ENCODE results near the gene LRBA.
"Not testable (repeated sequence)": the region's sequence is repeated elsewhere in the genome, so short reads cannot be mapped to it uniquely, and the experiment has no call there.

LRBA gene

DNA sequence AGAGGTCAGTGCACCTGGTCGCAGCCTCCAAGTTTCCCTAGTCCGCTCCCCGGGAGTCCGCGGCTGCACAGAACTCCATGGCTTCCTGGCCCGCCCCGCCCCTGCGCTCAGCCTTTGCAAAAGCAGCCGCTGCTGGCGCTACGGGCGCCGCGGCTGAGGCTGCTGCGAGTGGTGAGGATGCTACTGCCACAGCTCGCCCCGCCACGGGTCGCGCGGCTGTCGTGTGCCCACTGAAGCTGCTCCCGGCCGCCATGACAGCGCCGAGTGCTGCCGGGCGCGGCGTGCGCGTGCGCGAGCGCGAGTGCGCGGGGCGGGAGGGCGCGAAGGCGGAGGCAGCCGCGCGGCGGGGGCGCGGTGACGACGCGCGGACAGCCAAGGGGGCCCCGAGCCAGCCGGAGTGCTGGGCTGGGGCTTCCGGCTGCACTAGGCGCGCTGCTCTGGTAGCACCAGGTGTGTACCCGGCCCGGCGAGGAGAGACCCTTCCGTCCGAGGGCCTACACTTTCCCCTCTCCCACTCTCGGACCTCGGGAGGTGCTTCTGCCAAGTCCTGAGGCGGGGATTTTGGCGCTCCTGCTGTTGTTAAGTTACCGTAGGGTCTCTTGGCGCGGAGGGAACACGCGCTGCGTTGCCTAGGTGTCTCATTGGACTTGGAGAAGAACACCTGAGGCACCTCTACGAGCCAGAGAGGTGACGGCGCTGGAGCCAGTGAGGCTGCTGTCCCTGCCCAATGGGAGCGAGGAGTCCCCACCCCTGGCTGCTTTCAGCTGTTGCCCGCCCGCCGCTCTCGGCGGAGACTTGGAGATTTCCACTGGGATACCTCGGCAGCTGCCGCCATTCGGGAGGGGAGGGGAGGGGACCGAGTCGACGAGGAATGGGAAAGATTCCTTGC, 619 bp upstream of the LRBA start:
- peak; percentile 46 to 57 for DNase-seq (ENCODE audit: low read depth in 2 of 2, low spot score in 1 of 2)

DNA sequence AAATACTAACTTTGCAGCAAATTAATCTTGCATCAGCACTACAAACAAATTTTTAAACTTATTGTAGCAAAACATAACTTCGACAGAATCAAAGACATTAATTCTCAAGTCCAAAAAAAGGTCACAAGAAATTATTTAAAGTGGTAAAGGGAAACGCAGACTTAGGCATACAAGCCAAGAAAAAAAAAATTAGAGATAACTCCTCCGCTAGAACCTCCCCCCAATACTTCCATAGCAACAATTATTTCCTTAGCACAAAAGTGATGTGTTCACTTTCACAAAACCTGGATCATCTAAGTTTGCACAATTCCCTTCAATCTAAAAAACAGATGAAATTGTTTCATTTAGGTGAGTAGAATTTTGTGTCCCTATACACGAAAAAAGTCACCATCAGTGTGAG, 1.1 kb downstream of the LRBA start:
- DNase-seq (ENCODE audit: low read depth in 2 of 2, low spot score in 1 of 2), result no peak

DNA sequence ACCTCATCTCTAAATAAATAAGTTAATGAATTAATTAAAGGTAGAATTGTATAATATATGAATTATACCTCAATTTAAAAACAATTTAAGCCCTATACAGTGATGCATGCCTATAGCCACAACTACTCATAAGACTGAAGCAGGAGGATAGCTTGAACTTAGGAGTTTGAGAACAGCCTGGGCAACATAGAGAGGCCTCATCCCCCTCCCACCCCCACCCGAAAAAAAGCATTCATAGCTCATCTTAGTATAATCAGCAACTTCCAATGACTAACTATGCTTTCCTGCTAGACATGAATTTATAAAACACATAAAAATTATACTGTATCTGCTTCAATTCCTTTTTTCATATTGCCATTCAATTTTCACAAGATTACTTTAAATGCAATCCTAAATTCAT, 1.6 kb downstream of the LRBA start:
- no peak for DNase-seq (ENCODE audit: low read depth in 2 of 2, low spot score in 1 of 2)

DNA sequence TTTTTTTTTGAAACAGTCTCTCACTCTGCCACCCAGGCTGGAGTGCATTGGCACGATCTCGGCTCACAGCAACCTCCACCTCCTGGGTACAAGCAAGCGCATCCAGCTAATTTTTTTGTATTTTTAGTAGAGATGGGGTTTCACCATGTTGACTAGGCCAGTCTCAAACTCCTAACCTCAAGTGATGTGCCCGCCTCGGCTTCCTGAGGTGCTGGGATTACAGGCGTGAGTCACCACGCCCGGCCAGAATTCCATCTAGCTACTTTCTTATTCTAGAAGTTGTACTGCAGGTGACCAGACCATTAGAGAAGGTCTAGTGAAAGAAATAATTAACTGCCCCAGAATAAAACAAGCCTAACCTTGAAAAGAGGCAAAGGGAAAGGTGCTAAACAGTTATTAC, 2.3 kb downstream of the LRBA start:
- DNase-seq (ENCODE audit: low read depth in 2 of 2, low spot score in 1 of 2), result no peak

DNA sequence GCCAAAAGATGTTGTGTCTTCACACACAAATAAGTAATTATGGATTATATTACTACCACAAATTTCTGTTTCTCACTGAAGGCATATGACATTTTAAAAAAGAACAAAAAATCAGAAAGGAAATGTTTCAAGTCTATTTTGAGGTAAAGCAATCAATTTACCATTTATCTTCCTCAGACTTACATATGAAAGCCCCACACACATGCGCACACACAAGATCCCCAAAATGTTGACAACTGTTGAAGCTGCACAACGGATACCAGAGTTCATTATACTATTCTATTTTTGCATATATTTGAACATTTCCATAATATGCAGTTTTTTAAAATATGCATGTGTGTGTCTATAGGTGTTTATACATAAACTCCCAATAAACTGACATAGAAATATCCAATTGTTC, 2.7 kb downstream of the LRBA start:
- no peak for DNase-seq (ENCODE audit: low read depth in 2 of 2, low spot score in 1 of 2)

DNA sequence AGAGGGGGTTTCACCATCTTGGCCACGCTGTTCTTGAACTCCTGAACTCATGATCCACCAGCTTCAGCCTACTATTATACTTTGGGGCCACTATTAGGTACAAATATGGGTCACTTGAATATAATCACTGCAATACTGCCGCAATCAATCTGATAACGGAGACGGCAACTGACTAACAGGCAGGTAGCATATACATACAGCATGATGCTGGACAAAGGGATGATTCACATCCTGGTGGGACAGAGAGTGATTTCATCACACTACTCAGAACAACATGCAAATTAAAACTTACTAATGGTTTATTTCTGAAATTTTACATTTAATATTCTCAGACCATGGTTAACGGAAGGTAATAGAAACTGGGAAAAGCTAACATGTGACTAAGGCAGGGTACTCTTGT, 10.9 kb downstream of the LRBA start:
- no peak for DNase-seq (ENCODE audit: low read depth in 2 of 2, low spot score in 1 of 2)

DNA sequence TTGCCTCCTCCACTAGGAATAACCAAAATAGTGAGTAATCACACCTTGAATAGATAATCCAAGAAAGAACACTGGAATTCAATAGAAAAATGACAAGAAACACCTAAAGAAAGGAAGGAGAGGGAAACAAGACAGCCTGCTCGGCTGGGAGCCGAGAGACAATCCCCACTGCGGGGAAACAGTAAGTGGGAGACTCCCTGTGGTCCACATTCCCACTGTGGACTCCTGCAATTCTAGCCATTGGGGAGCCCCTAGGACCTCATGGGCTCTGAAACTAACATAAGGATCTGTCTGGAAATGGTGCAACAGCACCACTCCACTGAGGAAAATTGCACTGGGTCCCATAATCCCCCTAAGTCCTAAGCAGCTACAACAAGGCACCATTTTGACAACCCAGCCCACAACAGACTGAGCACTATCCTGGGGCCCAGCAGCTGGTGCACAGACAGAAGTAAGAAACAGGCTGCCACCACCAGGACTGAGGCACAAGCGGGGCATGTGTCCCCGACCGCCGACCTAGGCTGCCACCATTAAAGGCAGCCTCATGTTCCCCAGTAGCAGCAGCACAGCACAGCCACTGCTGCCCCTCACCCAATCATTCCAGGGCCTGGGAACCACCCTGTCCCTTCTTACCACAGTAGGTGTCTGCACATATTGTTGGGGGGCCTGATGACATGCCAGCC, 14.2 kb downstream of the LRBA start:
- no peak for DNase-seq (ENCODE audit: low read depth in 2 of 2, low spot score in 1 of 2)

DNA sequence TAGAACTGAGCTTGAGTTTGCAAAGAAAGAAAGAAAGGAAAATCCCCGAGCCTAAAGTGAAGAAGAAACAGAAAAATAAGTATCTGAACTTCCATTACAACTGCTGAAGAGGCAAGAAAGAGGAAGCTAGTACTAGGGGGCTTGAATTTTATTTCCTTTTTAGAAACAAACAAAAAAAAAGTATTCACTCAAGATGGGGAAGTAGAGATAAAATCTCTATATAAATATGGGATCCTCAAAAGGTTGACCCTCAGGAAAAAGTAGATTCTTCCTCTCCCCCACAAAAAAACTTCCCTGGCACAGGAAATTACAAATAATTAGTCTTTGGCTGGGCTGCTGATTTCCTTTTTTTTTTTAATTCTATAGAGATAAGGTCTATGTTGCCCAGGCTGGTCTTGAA, 16.0 kb downstream of the LRBA start:
- DNase-seq (ENCODE audit: low read depth in 2 of 2, low spot score in 1 of 2), result no peak

DNA sequence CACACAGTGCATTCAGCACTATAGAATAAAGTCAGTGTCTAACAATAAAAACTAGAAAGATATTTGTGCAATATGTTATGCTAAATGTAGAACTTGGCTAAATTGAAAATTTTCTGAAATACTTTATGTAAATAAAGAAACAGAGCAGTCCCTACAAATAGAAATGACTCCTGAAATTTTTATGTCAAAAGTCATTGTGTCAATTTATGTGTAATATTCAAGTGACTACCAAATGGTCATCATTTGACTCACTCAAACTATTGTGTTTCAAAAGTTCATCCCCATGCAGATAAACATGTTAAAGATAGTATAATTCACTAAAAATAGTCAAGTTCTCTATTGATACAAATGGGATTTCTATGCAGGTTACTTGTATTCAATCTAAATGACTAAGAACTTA, 17.9 kb downstream of the LRBA start:
- no peak for DNase-seq (ENCODE audit: low read depth in 2 of 2, low spot score in 1 of 2)

DNA sequence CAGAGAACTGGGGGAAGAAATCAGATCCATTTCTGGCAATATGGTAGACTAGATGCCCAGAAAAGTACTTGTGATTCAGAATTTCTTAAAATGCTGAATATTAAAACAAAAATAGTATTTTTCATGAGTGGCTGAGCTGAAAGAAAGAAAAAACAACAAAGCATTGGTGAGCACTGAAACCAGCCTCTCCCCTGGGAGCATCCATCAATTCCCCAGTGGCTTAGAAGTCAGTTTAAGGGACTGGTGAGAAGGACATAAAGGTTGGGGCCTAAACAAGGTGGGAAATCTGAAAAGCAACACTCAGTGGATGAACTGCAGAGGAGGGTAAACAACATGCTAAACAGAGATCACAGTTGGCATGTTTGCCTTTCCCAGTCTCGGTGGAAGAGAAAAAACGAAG, 20.4 kb downstream of the LRBA start:
- DNase-seq (ENCODE audit: low read depth in 2 of 2, low spot score in 1 of 2), result no peak

DNA sequence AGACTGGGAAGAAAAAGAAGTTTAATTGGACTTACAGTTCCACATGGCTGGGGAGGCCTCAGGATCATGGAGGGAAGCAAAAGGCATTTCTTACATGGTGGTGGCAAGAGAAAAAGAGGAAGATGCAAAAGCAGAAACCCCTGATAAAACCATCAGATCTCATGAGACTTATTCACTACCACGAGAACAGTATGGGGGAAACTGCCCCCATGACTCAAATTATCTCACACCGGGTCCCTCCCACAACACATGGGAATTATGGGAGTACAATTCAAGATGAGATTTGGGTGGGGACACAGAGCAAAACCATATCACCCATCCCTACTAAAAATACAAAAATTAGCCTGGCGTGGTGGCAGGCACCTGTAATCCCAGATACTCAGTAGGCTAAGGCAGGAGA, 21.5 kb downstream of the LRBA start:
- not testable (repeated sequence) for DNase-seq (ENCODE audit: low read depth in 2 of 2, low spot score in 1 of 2)

DNA sequence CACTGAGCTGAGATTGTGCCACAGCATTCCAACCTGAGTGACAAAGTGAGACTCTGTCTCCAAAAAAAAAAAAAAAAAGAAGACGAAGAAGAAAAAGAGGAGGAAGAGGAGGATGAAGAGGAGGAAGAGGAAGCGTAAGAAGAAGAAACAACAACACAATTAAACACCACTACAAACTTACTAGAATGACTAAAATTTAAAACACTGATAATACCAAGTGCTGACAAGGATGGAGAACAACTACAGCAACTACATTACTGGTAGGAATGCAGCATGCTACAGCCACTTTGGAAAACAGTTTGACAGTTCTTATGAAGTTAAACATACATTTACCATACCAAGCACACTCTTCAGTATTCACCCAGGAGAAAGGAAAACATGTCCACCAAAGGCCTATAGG, 24.1 kb downstream of the LRBA start:
- DNase-seq (ENCODE audit: low read depth in 2 of 2, low spot score in 1 of 2), result no peak

DNA sequence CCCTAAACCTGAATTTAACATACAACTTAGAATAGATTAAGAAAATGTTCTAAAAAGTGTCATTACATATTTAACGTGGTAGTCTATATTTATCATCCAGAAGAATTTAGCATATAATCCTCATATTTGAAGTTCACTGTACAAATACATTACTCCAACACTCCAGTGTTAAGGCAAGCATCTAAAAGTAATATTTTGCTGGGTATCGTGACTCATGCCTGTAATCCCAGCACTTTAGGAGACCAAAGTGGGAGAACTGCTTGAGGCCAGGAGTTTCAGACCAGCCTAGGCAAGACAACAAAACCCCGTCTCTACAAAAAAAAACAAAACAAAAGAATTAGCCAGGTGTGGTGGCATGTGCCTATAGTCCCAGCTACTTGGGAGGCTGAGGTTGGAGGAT, 24.8 kb downstream of the LRBA start:
- no peak for DNase-seq (ENCODE audit: low read depth in 2 of 2, low spot score in 1 of 2)

DNA sequence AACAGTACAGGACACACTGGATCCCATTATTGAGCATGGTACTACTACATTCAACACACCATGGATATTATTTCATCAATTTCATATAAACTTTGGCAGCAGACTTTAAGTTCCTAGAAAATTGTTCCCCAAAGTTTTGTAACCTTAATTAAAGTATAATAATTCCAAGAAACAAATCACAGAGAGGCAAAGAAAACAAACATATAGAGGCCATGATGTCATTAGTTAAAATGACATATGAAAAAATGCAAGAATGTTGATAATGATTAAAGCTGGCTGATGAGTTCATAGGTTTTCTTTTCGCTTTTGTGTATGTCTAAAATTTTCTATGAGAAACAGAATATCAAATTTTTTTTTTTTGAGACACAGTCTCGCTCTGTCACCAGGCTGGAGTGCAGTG, 26.8 kb downstream of the LRBA start:
- no peak for DNase-seq (ENCODE audit: low read depth in 2 of 2, low spot score in 1 of 2)

DNA sequence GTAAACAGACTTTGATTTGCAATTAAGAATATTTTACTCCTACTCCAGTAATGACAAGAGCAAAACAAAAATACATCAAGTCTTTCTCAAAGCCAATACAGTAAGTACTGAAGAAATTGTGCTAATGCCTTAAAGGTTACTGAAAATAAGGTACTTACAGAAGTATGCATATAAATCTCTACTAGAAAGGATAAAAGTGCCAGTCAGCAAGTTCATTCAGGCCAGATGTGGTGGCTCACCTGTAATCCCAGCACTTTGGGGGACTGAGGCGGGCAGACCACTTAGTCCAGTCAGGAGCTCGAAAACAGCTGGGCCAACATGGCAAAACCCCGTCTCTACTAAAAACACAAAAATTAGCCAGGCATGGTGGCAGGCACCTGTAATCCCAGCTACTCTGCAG, 27.9 kb downstream of the LRBA start:
- no peak for DNase-seq (ENCODE audit: low read depth in 2 of 2, low spot score in 1 of 2)

DNA sequence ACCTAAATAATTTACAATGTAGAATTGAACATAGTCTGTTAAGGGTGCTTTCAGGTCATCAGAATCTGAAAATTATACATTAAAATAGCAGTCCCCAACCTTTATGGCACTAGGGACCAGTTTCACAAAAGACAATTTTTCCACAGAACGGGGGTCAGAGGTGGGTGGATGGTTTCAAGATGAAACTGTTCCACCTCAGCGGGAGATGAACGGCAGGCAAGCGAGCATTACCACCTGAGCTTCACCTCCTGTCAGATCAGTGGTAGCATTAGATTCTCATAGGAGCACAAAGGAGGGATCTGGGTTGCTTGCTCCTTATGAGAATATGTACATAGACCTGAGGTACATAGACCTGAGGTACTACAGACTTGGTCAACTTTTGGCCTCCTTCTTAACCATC, 29.0 kb downstream of the LRBA start:
- no peak for DNase-seq (ENCODE audit: low read depth in 2 of 2, low spot score in 1 of 2)

DNA sequence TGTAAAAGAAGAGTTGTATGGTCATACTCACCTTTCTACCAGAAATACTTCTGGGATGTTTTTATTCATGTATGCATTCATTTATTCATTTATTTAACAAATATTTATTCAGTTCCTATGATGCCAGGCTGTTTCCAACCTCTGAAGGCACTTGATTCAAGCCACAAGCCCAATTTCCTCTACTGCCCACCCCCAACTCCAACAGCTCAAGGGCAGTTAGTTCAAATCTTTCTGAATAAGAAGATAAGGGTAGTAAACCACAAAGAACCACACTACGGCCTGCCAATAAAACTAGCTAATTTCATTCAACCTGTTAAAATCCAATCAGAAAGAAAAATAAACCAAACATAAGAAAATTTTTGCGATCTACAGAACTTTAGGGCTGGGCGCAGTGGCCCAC, 31.2 kb downstream of the LRBA start:
- no peak for DNase-seq (ENCODE audit: low read depth in 2 of 2, low spot score in 1 of 2)

DNA sequence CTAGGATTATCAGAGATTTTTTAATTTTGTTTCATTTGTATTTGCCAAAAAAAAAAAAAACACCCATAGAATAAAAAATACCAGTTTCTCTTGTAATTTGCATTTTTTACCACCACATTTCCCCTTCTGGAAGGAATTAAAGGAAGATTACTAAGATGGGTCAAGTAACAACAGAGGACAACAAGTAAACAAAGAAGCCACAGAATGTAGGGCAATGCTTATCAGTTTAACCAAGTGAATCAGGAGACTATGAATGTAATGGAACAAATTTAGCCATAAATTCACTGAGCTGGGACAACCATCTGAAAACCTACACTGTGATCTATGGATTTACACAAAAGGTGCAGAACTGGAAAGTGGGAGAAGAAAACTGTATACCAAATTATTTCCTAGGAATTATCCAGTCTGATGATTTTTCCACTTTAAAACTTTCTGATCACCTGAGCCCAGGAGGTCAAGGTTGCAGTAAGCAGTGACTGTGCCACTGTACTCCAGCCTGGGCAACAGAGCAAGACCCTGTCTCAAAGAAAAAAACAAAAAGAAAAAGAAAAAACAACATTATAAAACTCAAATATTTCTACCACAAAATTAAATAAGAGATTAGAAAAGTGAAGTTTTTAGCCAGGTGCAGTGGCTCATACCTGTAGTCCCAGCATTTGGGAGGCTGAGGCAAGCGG, 32.4 kb downstream of the LRBA start:
- no peak for DNase-seq (ENCODE audit: low read depth in 2 of 2, low spot score in 1 of 2)

DNA sequence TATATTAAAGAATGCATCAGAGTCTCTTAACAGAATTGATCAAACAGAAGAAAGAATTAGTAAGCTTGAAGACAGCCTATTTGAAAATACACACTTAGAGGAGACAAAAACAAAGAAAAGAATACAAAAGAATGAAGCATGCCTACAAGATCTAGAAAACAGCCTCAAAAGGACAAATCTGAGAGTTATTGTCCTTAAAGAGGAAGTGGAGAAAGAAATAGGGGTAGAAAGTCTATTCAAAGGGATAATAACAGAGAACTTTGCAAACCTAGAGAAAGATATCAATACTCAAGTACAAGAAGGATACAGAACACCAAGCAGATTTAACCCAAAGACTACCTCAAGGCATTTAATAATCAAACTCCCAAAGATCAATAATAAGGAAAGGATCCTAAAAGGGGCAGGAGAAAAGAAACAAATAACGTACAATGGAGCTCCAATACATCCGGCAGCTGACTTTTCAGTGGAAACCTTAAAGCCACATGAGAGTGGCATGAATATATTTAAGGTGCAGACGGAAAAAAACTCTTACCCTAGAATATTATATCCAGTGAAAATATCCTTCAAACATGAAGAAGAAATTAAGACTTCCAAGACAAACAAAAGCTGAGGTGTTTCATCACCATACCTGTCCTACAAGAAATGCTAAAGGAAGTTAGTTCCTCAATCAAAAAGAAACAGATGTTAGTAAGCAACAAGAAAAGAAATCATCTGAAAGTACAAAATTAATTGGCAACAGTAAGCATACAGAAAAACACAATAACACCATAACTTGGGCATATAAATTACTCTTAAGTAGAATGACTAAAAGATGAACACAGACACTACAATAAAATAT, 36.1 kb downstream of the LRBA start:
- no peak for DNase-seq (ENCODE audit: low read depth in 2 of 2, low spot score in 1 of 2)

DNA sequence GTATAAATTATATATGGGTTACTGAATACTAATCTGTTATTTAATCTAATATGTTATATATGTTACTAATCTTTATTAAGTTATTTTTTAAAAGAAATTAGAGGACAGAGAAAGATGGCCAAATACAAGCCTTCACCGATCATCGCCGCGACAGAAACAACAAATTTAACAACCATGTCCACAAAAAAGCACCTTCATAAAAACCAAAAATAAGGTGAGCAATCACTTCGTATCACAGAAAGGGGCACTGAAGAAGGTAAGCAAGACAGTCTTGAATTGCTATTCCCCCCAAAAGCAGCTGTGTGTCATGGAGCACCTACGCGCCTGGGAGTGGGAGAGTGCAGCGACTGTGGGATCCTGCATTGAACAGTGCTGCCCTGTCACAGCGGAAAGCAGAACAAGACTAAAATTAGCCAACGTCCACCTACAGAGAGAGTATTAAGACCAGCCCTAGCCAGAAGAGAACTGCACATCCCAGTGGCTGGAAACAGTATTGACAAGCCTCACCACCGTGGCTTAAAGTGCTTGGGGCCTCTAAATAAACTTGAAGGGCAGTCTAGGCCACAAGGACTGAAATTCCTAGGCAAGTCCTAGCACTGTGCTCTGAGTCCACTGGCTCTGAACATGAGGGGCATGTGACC, 38.5 kb downstream of the LRBA start:
- no peak for DNase-seq (ENCODE audit: low read depth in 2 of 2, low spot score in 1 of 2)

DNA sequence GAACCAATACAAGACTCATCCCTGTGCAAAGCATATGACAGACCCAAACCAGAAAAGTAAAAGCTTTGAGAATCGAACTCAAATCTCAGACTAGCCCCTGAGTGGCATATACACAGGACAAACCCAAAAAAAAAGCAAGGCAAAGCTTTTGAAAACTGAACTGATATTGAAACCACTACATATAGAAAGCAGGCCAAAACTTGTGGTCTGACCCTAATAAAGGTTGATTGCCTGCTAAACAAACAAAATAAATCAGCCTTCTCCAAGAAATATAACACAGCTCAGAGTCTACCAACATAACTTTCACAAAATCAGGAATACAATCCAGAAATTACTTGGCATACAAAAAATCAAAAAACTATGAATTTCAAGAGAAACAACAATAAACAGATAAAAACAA, 40.3 kb downstream of the LRBA start:
- DNase-seq (ENCODE audit: low read depth in 2 of 2, low spot score in 1 of 2), result no peak
